GM18868 (cell line): ENCODE results near the gene DNAH10.

Experiments
- ATAC-seq: cut with Tn5 transposase; IDR thresholded peaks from one replicate; pipeline ENCODE4 v1.9.1; 2021; ENCODE audit warnings: mild to moderate bottlenecking, moderate library complexity; ENCODE audit not compliant: unreplicated experiment

DNAH10 gene

GRCh38 chr12:123928897-123929296 is 166.8 kb downstream of the DNAH10 start:
- ATAC-seq: no peak

- ATAC-seq: no peak
Measured at GRCh38 chr12:123929946-123930583, 168.0 kb downstream of the DNAH10 start.

DNA sequence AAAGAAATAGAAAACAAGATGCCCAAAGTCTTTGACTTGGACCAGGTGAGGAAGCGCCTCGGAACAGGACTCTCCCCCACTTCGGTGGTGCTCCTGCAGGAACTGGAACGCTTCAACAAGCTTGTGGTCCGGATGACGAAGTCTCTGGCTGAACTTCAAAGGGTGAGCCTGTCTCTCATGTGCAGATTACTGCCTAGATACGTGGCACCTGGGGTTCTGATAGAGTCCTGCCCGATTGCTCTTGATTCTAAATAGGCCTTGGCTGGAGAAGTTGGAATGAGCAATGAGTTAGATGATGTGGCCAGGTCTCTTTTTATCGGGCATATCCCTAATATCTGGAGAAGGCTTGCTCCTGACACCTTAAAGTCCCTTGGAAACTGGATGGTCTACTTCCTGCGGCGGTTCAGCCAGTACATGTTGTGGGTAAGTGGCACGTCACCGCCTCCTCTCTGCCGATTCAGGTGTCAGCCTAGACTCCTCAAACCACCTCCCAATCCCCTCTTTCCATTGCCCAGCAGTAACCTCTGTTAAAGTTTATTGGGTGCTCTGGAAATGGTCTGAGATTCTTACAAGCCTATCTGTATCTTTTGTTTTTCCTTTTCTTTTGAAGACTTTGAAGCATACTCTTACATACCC is 169.7 kb downstream of the DNAH10 start:
- ATAC-seq: no peak

DNA sequence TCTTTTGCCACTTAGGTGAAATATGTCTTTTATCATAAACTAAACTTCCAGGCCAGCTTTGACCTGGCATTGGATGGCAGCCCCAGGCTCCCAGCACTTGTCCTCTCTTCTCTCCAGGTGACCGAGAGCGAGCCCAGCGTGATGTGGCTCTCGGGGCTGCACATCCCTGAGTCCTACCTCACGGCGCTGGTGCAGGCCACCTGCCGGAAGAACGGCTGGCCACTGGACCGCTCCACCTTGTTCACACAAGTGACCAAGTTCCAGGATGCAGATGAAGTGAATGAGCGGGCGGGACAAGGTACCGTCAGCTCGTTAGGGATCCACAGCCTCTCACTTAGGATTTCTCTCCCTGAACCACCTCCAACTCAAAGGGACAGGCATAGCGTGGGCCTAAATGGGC is 171.1 kb downstream of the DNAH10 start:
- ATAC-seq: no peak

GRCh38 chr12:123934016-123934620 is 172.0 kb downstream of the DNAH10 start:
- no peak for ATAC-seq

DNA sequence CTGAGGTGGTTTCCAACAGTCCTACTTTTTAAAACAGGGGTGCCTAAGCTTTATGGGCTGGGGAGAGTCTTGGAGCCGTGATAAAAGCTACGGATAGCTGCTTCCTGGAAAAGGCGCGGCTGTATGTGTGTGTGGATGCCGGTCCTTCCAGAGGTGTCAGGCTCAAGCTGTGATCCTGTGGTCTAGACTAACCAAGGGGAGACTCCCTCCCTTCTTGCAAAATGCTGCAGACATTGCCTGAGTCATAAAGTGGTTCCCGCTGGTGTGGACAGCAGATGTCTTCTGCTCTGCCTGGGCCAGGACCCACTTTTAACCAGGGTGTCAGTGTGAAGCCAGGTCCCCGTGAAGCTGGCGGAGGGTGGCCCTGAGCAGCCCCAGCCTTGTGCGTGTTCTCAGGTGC is 172.7 kb downstream of the DNAH10 start:
- ATAC-seq: no peak

GRCh38 chr12:123935956-123936355 is 173.9 kb downstream of the DNAH10 start:
- ATAC-seq: no peak

GRCh38 chr12:123936471-123936870 is 174.4 kb downstream of the DNAH10 start:
- no peak for ATAC-seq

DNA sequence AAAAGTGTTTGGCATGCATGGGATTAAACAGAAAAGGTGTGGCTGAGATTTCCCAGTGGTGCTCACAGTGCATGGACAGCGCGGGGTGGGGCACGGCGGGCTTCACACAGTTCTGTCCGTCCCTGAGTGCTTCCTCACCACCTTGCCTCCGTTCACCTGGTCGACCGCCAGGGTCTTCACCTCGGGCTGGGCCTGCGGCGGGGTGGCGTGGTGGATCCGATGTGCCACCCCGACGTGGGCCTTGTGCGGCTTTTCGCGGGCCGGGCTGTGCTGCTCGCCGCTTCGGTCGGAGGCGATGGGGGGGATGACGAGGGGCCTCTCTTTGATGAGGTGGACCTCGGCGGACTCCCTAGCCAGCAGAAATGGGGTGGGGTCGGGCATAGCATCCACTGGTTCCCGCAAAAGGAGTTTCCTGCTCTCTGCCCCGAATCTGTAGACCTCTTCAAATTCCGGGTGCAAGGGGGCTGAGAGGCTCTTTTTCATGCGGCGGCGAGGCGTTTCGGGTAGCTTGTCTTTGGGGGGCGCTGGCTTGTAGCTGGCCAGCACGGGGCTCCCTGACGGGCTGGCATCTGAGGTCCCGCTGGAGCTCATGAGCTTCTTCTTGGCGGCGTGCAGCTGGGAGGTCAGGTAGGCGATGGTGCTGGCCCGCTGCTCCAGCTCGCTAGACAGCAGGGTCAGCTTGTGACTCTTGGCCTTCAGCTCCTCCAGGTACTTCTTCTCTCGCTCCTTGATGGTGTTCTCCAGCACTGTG is 175.0 kb downstream of the DNAH10 start:
- no peak for ATAC-seq

GRCh38 chr12:123937707-123938591 is 175.8 kb downstream of the DNAH10 start:
- ATAC-seq: no peak

GRCh38 chr12:123938679-123939480 is 176.8 kb downstream of the DNAH10 start:
- ATAC-seq: no peak

- no peak for ATAC-seq
Measured at GRCh38 chr12:123939716-123940626, 177.9 kb downstream of the DNAH10 start.

- no peak for ATAC-seq
Measured at GRCh38 chr12:123940627-123940966, 178.5 kb downstream of the DNAH10 start.

- no peak for ATAC-seq
Measured at GRCh38 chr12:123941000-123941399, 178.9 kb downstream of the DNAH10 start.

DNA sequence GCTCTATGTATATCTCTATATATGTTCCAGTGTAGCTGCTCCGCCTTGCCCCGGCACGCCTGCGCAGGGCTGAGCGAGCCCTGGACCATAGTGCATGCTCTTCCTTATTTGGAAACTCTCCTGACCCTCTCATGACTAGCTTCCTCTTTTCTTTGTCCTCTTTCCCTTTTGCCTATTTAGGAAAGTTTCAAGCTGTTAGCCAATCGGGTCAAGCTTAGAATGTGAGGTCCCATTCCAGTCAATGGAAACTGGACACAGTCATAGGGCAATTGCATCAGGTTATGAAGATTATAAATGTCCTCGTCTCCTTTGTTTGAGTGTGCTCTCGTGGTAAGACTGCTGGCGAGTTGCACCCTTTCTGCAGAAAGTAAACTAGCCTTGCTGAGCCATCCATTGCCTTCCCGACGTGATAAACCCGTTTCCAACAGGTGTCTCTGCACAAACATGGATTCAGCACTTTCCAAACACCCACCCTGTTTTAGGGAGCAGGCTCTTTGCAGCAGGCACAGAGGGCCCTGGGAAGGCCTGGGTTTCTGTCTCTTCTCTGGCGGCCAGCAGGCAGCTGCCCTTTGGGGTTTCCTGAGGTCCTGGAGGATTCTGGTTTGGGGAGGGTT is 179.6 kb downstream of the DNAH10 start:
- ATAC-seq: no peak

- no peak for ATAC-seq
Measured at GRCh38 chr12:123942238-123942653, 180.1 kb downstream of the DNAH10 start.

GRCh38 chr12:123942911-123943648 is 181.0 kb downstream of the DNAH10 start:
- ATAC-seq: no peak

GRCh38 chr12:123943816-123944215 is 181.7 kb downstream of the DNAH10 start:
- ATAC-seq: no peak
